ENCODE data around the gene ANKLE1. TPM values are rescaled to one million over a fixed set of nuclear protein-coding genes. Genes with fewer than 3 reads are reported as not detected.

The ANKLE1 gene
- total RNA-seq, 1 experiment from 2014 or later, result 16.5 TPM

DNA sequence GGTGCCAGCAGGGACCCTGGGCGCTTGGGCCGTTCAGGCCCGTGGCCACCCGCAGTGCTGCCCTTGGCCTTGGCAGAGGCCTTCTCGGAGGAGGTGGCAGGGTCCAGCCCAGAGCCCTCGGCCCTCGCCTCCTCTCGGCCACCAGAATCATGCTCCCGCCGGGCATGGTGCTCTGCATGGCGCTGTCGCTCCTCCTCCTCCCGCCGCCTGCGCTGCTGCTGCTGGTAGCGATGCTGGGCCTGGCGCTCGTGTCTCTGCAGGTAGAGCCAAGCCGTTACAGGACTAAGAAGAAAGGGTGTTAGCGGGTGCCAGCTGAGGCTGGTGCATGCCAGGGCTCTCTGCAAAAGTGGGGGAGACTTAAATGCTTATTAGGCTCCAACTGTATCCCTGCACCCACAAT is 43.4 kb downstream of the ANKLE1 start:
- Histone ChIP-seq H3K4me2 (ENCODE audit: insufficient read depth, insufficient read length, low read length) (no peak overlapping the region), H4K20me1 (ENCODE audit: control insufficient read depth, insufficient read depth, insufficient read length) (no peaks in the 10 kb centered on the region), H3K23ac (ENCODE audit: insufficient read length, low read depth, low read length) (no peak overlapping the region), H2BK20ac (ENCODE audit: low read depth, low read length, poor library complexity, severe bottlenecking) (no peak overlapping the region), H3K18ac (ENCODE audit: insufficient read length, low read depth, low read length) (no peak overlapping the region), H3K9ac (ENCODE audit: extremely low read depth, insufficient read length, low read length) (no peak overlapping the region), H3K79me2 (ENCODE audit: insufficient read depth, low read length) (no peaks in the 10 kb centered on the region), H3K14ac (ENCODE audit: insufficient read depth, low read length) (no peak overlapping the region), H2BK120ac (ENCODE audit: low read depth, low read length, poor library complexity, severe bottlenecking) (no peak overlapping the region), H3K79me1 (ENCODE audit: insufficient read depth, low read depth, low read length, poor library complexity, severe bottlenecking) (no peaks in the 10 kb centered on the region), H2BK12ac (ENCODE audit: insufficient read length, low read depth, low read length) (no peak overlapping the region), H4K5ac (ENCODE audit: insufficient read length, low read depth, low read length) (no peak overlapping the region), H4K8ac (replicated peaks; ENCODE audit: insufficient read length, low read depth, low read length) (no peak overlapping the region), H3K23me2 (ENCODE audit: insufficient read length, low read depth, low read length, poor library complexity, severe bottlenecking) (peaks cover 5% of the 10 kb centered on the region), H3K4ac (ENCODE audit: low read depth, low read length) (no peak overlapping the region), H2AFZ (ENCODE audit: low read length) (no peak overlapping the region), H2BK5ac (ENCODE audit: insufficient read length, low read length) (no peak overlapping the region), H2BK15ac (ENCODE audit: low read depth, low read length) (no peak overlapping the region), H3K27me3 (ENCODE audit: insufficient read depth, low read length) (no peaks in the 10 kb centered on the region), H3K9me3 (ENCODE audit: control insufficient read depth, low read depth, low read length) (no peaks in the 10 kb centered on the region), H3K27ac (ENCODE audit: insufficient read length, low read depth, low read length) (no peak overlapping the region), H4K91ac (ENCODE audit: insufficient read length, low read depth, low read length) (no peak overlapping the region), H2AK5ac (ENCODE audit: insufficient read length, low read length) (no peak overlapping the region), H3K4me1 (ENCODE audit: insufficient read depth, low read length) (no peaks in the 10 kb centered on the region), H3K56ac (ENCODE audit: insufficient read length, low read depth, low read length) (no peak overlapping the region), H3T11ph (ENCODE audit: low read length) (no peak overlapping the region)
- WGBS (ENCODE audit: extremely low coverage, insufficient read length, low lambda C conversion rate), result no CpG with 5 or more reads among the region's 20 CpGs
- no peak for DNase-seq
- no peak overlapping the region for H3K4me3 Mint-ChIP-seq
- TF ChIP-seq, protein P1, sequence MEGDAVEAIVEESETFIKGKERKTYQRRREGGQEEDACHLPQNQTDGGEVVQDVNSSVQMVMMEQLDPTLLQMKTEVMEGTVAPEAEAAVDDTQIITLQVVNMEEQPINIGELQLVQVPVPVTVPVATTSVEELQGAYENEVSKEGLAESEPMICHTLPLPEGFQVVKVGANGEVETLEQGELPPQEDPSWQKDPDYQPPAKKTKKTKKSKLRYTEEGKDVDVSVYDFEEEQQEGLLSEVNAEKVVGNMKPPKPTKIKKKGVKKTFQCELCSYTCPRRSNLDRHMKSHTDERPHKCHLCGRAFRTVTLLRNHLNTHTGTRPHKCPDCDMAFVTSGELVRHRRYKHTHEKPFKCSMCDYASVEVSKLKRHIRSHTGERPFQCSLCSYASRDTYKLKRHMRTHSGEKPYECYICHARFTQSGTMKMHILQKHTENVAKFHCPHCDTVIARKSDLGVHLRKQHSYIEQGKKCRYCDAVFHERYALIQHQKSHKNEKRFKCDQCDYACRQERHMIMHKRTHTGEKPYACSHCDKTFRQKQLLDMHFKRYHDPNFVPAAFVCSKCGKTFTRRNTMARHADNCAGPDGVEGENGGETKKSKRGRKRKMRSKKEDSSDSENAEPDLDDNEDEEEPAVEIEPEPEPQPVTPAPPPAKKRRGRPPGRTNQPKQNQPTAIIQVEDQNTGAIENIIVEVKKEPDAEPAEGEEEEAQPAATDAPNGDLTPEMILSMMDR (conservative IDR thresholded peaks at IDR 0.05), result no peak
- H3K9me3 Mint-ChIP-seq, result no peaks in the 10 kb centered on the region
- H3K36me3 Mint-ChIP-seq (ENCODE audit: insufficient read depth in 1 of 3, low read depth in 3 of 3), result peaks cover 6 to 42% (median 22%) of the 10 kb centered on the region in 3 experiments
- peak overlapping the region in 1 of 3 experiments; percentile 87; a peak in 1 of 7 replicates for H3K27ac Mint-ChIP-seq
- peaks cover 6 to 23% of the 10 kb centered on the region in 2 experiments for H3K4me1 Mint-ChIP-seq
- H3K27me3 Mint-ChIP-seq (ENCODE audit: low read depth), result peaks cover 5% of the 10 kb centered on the region; the same call in 1 of the 2 replicates

All from H9 (cell line).